Right kidney (tissue), 9 donors: ENCODE results near the gene MRGPRX1.
"Not testable (repeated sequence)": the region's sequence is repeated elsewhere in the genome, so short reads cannot be mapped to it uniquely, and the experiment has no call there.

Experiments used
- DNase-seq: peaks from one replicate; pipeline ENCODE4 v3.0.0-alpha.2; 2016
- long read RNA-seq, 8 donors: transcript quantifications; one replicate each; lab custom pipeline, GENCODE V29; 2026

MRGPRX1 gene
- long read RNA-seq, donor 1, result 0 reads
- long read RNA-seq, donor 2, result 0 reads
- long read RNA-seq, donor 3, result 0 reads
- long read RNA-seq, donor 4, result 0 reads
- long read RNA-seq, donor 5, result 0 reads
- long read RNA-seq, donor 6, result 0 reads
- long read RNA-seq, donor 7, result 0 reads
- long read RNA-seq, donor 8, result 0 reads

DNA sequence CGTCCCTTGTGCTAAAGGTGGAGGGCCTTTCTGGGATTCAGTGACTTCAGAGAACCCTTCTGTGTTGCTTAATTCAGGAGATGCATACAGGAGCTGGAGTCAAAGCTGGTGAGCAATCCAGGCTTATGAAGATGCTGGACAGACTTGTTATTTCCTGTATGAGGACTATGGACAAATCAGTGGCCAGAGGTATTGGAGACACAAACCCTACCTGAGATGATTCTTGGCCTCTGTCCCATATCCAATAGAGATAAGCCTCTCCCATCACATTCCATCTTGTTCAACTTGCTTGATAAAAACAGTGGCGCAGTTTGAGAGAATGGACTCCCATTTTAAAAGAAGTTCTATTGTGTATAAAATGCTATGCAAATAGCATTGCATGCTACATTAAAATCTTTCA is at the start of gene MRGPRX1:
Gene MRGPRX1 (minus strand): TSS at position 101 of the 400 bp plus-strand sequence. CDS start 4,630 bp downstream, outside the sequence.
- DNase-seq, result no peak

- no peak for DNase-seq
Measured at GRCh38 chr11:18987454-18988231, 48.4 kb upstream of the MRGPRX1 start.

DNA sequence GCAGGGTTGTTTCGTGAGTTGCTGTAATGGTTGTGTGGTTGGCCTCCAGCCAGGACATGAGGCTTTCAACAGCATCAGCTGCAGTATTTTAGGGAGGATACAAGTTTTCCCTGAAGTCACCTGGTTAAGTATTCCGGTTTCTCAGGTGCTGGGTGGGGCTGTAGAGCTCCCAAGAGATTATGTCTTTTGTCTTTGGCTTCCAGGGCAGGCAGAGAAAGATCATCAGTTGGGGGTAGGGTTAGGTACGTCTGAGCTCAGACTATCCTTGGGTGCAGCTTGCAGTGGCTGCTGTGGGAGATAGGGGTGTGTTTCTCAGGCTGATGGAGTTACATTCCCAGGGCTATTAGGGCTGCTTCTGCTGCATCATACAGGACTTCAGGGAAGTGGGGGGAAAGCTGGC is 47.5 kb upstream of the MRGPRX1 start:
- no peak for DNase-seq

DNA sequence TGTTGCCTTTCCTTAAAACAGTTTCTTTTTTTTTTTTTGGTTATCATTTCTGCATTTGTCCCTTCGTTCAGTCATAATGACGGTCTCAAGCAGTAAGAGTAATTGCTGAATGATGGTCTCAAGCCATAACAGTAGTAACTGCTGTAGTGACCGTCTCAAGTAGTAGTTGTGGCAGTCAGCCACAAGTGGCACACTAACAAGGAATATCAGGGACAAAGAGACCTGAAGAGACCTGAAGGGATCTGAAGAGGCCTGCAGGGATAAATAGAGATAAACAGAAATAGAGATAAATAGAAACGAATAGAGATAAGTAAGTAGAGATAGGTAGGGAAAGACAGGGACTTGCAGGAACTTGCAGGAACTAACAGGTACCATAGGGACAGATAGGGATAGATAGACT is 42.7 kb upstream of the MRGPRX1 start:
- DNase-seq, result no peak

GRCh38 chr11:18974192-18974591 is 35.0 kb upstream of the MRGPRX1 start:
- DNase-seq, result no peak

DNA sequence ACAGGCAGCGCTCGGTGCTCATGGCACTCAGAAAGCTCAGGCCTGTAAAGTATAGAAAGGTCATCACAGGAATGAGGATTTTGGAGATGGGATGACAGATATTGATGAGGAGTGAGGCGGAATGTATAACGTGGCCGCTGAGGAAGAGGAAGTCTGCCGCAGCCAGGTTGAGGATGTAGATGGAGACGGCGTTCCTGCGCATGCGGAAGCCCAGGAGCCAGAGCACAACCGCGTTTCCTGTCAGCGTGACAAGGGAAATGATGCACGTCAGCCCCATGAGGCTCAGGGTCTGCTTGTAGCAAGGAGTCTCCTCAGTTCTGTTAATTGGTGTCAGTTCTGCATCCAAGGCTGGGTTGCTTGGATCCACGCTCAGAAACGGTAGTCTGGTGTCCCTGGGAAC is 33.1 kb upstream of the MRGPRX1 start:
- no peak for DNase-seq

- DNase-seq, result no peak
Measured at GRCh38 chr11:18969720-18970119, 30.5 kb upstream of the MRGPRX1 start.

DNA sequence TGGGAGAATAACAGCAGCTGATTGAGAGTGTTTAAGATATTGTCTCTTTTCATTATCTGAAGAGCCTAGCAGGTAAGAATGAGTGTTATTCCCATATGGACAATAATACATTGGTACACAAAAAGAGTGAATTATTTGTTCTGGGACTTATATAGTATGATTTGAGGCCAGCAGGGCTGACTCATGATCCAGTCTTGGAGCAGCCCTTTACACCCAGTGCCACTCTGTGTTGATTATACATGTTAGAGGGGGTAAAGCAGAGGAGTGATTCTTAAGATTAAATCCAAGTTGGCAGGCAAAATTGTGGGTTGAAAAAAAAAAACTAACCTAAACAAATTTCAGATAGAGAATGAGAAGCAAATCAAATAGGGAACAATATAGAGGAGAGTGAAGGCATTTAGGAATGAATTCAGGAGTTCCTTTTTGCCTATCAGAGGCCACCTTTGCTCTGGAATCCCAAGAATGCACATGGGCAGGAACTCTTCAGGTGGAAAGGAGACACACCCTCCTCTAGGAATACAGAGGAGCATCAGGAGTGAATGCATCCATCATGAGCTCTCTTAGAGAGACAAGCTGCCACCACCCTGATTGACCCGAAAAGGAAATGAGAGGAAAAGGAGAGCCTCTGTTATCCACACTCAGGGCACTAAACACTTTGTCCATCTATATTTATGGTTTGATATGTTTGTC is 19.2 kb upstream of the MRGPRX1 start:
- no peak for DNase-seq

- DNase-seq, result no peak
Measured at GRCh38 chr11:18956630-18957029, 17.4 kb upstream of the MRGPRX1 start.

GRCh38 chr11:18936002-18936673 is 3.1 kb downstream of the MRGPRX1 start:
- no peak for DNase-seq

DNA sequence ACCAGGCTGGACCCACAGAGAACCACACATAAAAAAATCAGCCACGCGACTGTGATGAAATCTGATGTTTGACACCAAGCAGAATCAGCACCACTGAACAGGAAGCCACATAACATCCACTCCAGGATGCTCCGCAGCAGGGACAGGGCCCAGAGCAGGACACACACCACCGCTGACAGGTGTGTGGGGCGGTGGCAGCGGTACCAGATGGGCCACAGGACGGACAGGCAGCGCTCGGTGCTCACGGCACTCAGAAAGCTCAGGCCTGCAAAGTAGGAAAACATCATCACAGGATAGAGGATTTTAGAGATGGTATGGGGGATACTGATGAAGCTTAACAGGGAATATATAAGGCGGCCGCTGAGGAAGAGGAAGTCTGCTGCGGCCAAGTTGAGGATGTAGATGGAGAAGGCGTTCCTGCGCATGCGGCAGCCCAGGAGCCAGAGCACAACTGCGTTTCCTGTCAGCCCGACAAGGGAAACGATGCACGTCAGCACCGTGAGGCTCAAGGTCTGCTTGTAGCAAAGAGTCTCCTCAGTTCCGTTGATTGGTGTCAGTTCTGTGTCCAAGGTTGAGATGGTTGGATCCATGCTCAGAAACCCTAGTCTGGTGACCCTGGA is 4.9 kb downstream of the MRGPRX1 start:
- no peak for DNase-seq

- no peak for DNase-seq
Measured at GRCh38 chr11:18927550-18928322, 11.5 kb downstream of the MRGPRX1 start.

- DNase-seq, result not testable (repeated sequence)
Measured at GRCh38 chr11:18925426-18925825, 13.8 kb downstream of the MRGPRX1 start.

GRCh38 chr11:18912883-18913282 is 26.3 kb downstream of the MRGPRX1 start:
- no peak for DNase-seq

GRCh38 chr11:18907391-18907790 is 31.8 kb downstream of the MRGPRX1 start:
- no peak for DNase-seq

- DNase-seq, result not testable (repeated sequence)
Measured at GRCh38 chr11:18900637-18901036, 38.6 kb downstream of the MRGPRX1 start.

DNA sequence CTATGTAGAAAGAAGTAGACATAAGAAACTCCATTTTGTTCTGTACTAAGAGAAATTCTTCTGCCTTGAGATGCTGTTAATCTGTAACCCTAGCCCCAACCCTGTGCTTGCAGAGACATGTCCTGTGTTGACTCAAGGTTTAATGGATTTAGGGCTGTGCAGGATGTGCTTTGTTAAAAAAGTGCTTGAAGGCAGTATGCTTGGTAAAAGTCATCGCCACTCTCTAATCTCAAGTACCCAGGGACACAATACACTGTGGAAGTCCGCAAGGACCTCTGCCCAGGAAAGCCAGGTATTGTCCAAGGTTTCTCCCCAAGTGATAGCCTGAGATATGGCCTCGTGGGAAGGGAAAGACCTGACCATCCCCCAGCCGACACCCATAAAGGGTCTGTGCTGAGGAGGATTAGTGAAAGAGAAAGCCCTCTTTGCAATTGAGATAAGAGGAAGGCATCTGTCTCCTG is 39.0 kb downstream of the MRGPRX1 start:
- not testable (repeated sequence) for DNase-seq

DNA sequence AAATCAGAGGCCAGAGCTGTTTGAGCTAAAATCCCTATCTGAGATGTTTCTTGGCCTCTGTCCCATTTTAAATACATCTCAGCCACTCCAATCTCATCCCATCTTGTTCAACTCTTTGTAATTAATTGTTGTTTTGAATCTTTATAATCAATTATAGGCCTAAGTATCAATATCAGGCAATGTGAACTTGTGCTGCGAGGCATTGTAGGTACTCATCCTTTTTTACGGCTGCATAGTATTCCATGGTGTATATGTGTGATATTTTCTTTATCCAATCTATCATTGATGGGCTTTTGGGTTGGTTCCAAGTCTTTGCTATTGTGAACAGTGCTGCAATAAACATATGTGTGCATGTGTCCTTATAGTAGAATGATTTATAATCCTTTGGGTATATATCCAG is 47.5 kb downstream of the MRGPRX1 start:
- DNase-seq, result not testable (repeated sequence)

DNA sequence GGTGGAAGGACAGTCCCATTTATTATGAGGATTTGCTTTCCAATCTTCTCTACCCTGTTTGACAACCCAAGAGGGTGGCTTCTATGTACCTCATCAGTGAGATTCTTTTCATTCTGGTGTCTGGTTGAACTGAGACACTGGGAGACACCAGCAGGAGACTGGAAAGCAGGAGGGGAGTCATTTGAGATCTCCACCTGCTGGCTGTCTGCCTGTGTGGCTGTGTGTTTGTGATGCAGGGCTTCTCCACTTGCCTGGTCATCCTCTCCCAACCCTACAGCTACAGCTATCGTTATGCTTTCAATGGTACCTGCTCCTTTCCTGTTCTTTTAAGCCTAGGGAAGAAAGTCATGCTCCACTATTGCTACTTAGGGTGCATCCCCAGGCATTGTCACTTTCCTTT is 48.6 kb downstream of the MRGPRX1 start:
- no peak for DNase-seq
